Activated T-helper 9 cell treated with anti-CD3 and anti-CD28 coated beads, Interleukin-2, amount 50 U/mL, for 16 hours (primary cell): ENCODE measurements around the gene GADL1.

Experiments
- DNase-seq: peaks from one replicate; pipeline ENCODE4 v3.0.0-alpha.2; 2020; ENCODE audit warnings: low read depth

The GADL1 gene

GRCh38 chr3:30875505-30875904 is 19.0 kb downstream of the GADL1 start:
- DNase-seq: no peak

GRCh38 chr3:30873671-30874070 is 20.8 kb downstream of the GADL1 start:
- DNase-seq: no peak

- no peak for DNase-seq
Measured at GRCh38 chr3:30872879-30873278, 21.6 kb downstream of the GADL1 start.

- DNase-seq: no peak
Measured at GRCh38 chr3:30871720-30872119, 22.7 kb downstream of the GADL1 start.

GRCh38 chr3:30864836-30865235 is 29.6 kb downstream of the GADL1 start:
- DNase-seq: no peak

- DNase-seq: no peak
Measured at GRCh38 chr3:30864132-30864531, 30.3 kb downstream of the GADL1 start.

GRCh38 chr3:30862004-30862403 is 32.5 kb downstream of the GADL1 start:
- DNase-seq: no peak

- DNase-seq: no peak
Measured at GRCh38 chr3:30858894-30859389, 35.5 kb downstream of the GADL1 start.

- no peak for DNase-seq
Measured at GRCh38 chr3:30855400-30856292, 38.8 kb downstream of the GADL1 start.

- no peak for DNase-seq
Measured at GRCh38 chr3:30852833-30853232, 41.6 kb downstream of the GADL1 start.

GRCh38 chr3:30848087-30848779 is 46.2 kb downstream of the GADL1 start:
- no peak for DNase-seq

- no peak for DNase-seq
Measured at GRCh38 chr3:30847592-30847991, 46.9 kb downstream of the GADL1 start.

- no peak for DNase-seq
Measured at GRCh38 chr3:30845606-30846005, 48.9 kb downstream of the GADL1 start.

GRCh38 chr3:30843877-30844276 is 50.6 kb downstream of the GADL1 start:
- no peak for DNase-seq

- DNase-seq: no peak
Measured at GRCh38 chr3:30836141-30836540, 58.3 kb downstream of the GADL1 start.

GRCh38 chr3:30835667-30836066 is 58.8 kb downstream of the GADL1 start:
- no peak for DNase-seq

- DNase-seq: no peak
Measured at GRCh38 chr3:30832961-30833575, 61.4 kb downstream of the GADL1 start.

- DNase-seq: no peak
Measured at GRCh38 chr3:30827080-30827479, 67.4 kb downstream of the GADL1 start.

- no peak for DNase-seq
Measured at GRCh38 chr3:30826531-30826942, 67.9 kb downstream of the GADL1 start.

GRCh38 chr3:30819067-30819798 is 75.2 kb downstream of the GADL1 start:
- DNase-seq: no peak

- DNase-seq: no peak
Measured at GRCh38 chr3:30813734-30814133, 80.7 kb downstream of the GADL1 start.
